Neural cell (in vitro differentiated cells): ENCODE results near the gene TTLL4. TPM values are rescaled to one million over a fixed set of nuclear protein-coding genes. Genes with fewer than 3 reads are reported as not detected.

Experiments used
- H2AFZ ChIP-seq: fragments of 200-600, 300-800 bp; sonication (generic), shearing (Covaris generic); 2 replicates; pipeline ENCODE4 v1.6.0; 2014; ENCODE audit warnings: low read depth, mild to moderate bottlenecking, antibody characterized with exemption, low read length, moderate library complexity
- H3F3A ChIP-seq: fragments of 200-600 bp; shearing (Covaris generic); 2 replicates; pipeline ENCODE4 v1.6.1; 2016; ENCODE audit warnings: mild to moderate bottlenecking, moderate library complexity, mixed read lengths, antibody characterized with exemption, low read length; ENCODE audit not compliant: insufficient read depth, poor library complexity, severe bottlenecking
- H3K27ac ChIP-seq: fragments of 200-600, 300-800 bp; sonication (generic), shearing (Covaris generic); 2 replicates; pipeline ENCODE4 v1.5.1; 2014; ENCODE audit warnings: mild to moderate bottlenecking, low read length, moderate library complexity
- H3K27me3 ChIP-seq: fragments of 300-800, 200-600 bp; sonication (generic), shearing (Covaris generic); 2 replicates; pipeline ENCODE4 v1.6.0; 2014; ENCODE audit warnings: mild to moderate bottlenecking, low read depth, low read length, moderate library complexity; ENCODE audit not compliant: insufficient read depth
- H3K36me3 ChIP-seq: fragments of 300-800, 200-600 bp; sonication (generic), shearing (Covaris generic); 2 replicates; pipeline ENCODE4 v1.5.1; 2014; ENCODE audit warnings: mild to moderate bottlenecking, antibody characterized with exemption, low read length, moderate library complexity; ENCODE audit not compliant: insufficient read depth
- H3K4me2 ChIP-seq: fragments of 300-800, 200-600 bp; sonication (generic), shearing (Covaris generic); 2 replicates; pipeline ENCODE4 v1.6.0; 2014; ENCODE audit warnings: mild to moderate bottlenecking, low read length
- H3K4me3 ChIP-seq: fragments of 300-800, 200-600 bp; sonication (generic), shearing (Covaris generic); 2 replicates; pipeline ENCODE4 v1.5.1; 2014; ENCODE audit warnings: mild to moderate bottlenecking, low read length, moderate library complexity
- H3K79me2 ChIP-seq: fragments of 200-600 bp; shearing (Covaris generic); replicated peaks from 2 replicates; pipeline ENCODE4 v1.6.0; 2014; ENCODE audit warnings: mild to moderate bottlenecking, low read length, moderate library complexity; ENCODE audit not compliant: insufficient read depth
- H3K9ac ChIP-seq: fragments of 300-800, 200-600 bp; sonication (generic), shearing (Covaris generic); 2 replicates; pipeline ENCODE4 v1.6.1; 2016; ENCODE audit warnings: mild to moderate bottlenecking, low read length, mixed read lengths
- H3K9me2 ChIP-seq: fragments of 200-600 bp; shearing (Covaris generic); 2 replicates; pipeline ENCODE4 v1.6.1; 2016; ENCODE audit warnings: mild to moderate bottlenecking, low read length, mixed read lengths; ENCODE audit not compliant: insufficient read depth
- H3K9me3 ChIP-seq: fragments of 200-600, 300-800 bp; sonication (generic), shearing (Covaris generic); 2 replicates; pipeline ENCODE4 v1.6.1; 2016; ENCODE audit warnings: mild to moderate bottlenecking, mixed run types, low read length, moderate library complexity, mixed read lengths
- H4K20me1 ChIP-seq: fragments of 200-600 bp; shearing (Covaris generic); 2 replicates; pipeline ENCODE4 v1.6.1; 2016; ENCODE audit warnings: mild to moderate bottlenecking, mixed run types; ENCODE audit not compliant: insufficient read depth
- CTCF ChIP-seq: fragments of 450-650 bp; IDR thresholded peaks from 2 replicates; pipeline ENCODE4 v1.5.1; 2014; ENCODE audit warnings: antibody characterized with exemption, mild to moderate bottlenecking, moderate library complexity; ENCODE audit not compliant: poor library complexity, severe bottlenecking
- EP300 ChIP-seq: fragments of 450-650 bp; conservative IDR thresholded peaks from 2 replicates; pipeline ENCODE4 v1.6.1; 2014; ENCODE audit warnings: antibody characterized with exemption, mild to moderate bottlenecking, moderate library complexity; ENCODE audit not compliant: poor library complexity, severe bottlenecking
- EZH2 ChIP-seq: fragments of 200-600, 300-800 bp; shearing (Covaris generic), sonication (generic); IDR thresholded peaks from 2 replicates; pipeline ENCODE4 v1.6.1; 2014; ENCODE audit warnings: antibody characterized with exemption, low read length, borderline replicate concordance, mild to moderate bottlenecking; ENCODE audit not compliant: insufficient read depth, poor library complexity, severe bottlenecking
- MXI1 ChIP-seq: fragments of 450-650 bp; conservative IDR thresholded peaks from 2 replicates; pipeline ENCODE4 v1.6.1; 2014; ENCODE audit warnings: antibody characterized with exemption, mild to moderate bottlenecking; ENCODE audit not compliant: poor library complexity, severe bottlenecking
- POLR2AphosphoS5 ChIP-seq: IDR thresholded peaks from 2 replicates; pipeline ENCODE4 v1.6.1; 2012
- RAD21 ChIP-seq: fragments of 450-650 bp; conservative IDR thresholded peaks from 2 replicates; pipeline ENCODE4 v1.6.1; 2014; ENCODE audit warnings: antibody characterized with exemption, mild to moderate bottlenecking, moderate library complexity
- REST ChIP-seq: IDR thresholded peaks from 2 replicates; pipeline ENCODE4 v1.6.1; 2012; ENCODE audit warnings: borderline replicate concordance
- SMC3 ChIP-seq: fragments of 450-650 bp; conservative IDR thresholded peaks from 2 replicates; pipeline ENCODE4 v1.6.1; 2014; ENCODE audit warnings: antibody characterized with exemption, mild to moderate bottlenecking, moderate library complexity; ENCODE audit not compliant: poor library complexity
- TAF1 ChIP-seq: IDR thresholded peaks from 2 replicates; pipeline ENCODE4 v1.6.1; 2012; ENCODE audit warnings: low read depth
- polyA plus RNA-seq: library from polyadenylated mRNA; depleted of rRNA; stranded (reverse); fragments of >200 nt; gene quantifications from 2 replicates; pipeline ENCODE4 v1.2.3, GENCODE V29; 2014

The TTLL4 gene
- polyA plus RNA-seq, 1 donor from 2014 or later = 5.3 TPM

GRCh38 chr2:218745160-218745558 lies 34.5 kb downstream of the TTLL4 start:
- Histone ChIP-seq H3K4me3 (no peak overlapping the region), H3K9me2 (no peaks in the 10 kb centered on the region), H3K36me3 (peaks cover 6% of the 10 kb centered on the region), H3K79me2 (no peaks in the 10 kb centered on the region), H3K4me2 (no peak overlapping the region), H3K9ac (no peak overlapping the region), H3K9me3 (no peaks in the 10 kb centered on the region), H3K27me3 (no peaks in the 10 kb centered on the region), H4K20me1 (no peaks in the 10 kb centered on the region), H3F3A (no peaks in the 10 kb centered on the region), H2AFZ (no peak overlapping the region), H3K27ac (no peak overlapping the region)
- no peak for TF ChIP-seq EP300
- no peak for TF ChIP-seq TAF1
- TF ChIP-seq SMC3 = no peak
- no peak for TF ChIP-seq REST
- no peak for TF ChIP-seq MXI1

GRCh38 chr2:218745559-218746469 lies 35.2 kb downstream of the TTLL4 start:
- H3K9me2 ChIP-seq = no peaks in the 10 kb centered on the region
- no peak overlapping the region for H3K27ac ChIP-seq
- no peaks in the 10 kb centered on the region for H4K20me1 ChIP-seq
- H3K36me3 ChIP-seq = peaks cover 3% of the 10 kb centered on the region
- H3K4me3 ChIP-seq = no peak overlapping the region
- H3K27me3 ChIP-seq = no peaks in the 10 kb centered on the region
- no peak overlapping the region for H3K9ac ChIP-seq
- H3K79me2 ChIP-seq = no peaks in the 10 kb centered on the region
- TF ChIP-seq RAD21 (no peak), TAF1 (no peak), SMC3 (no peak), EP300 (no peak), POLR2AphosphoS5 (no peak), MXI1 (no peak), CTCF (no peak), EZH2 (no peak), REST (no peak)
- no peaks in the 10 kb centered on the region for H3K9me3 ChIP-seq
- H3F3A ChIP-seq = no peaks in the 10 kb centered on the region
- H3K4me2 ChIP-seq = no peak overlapping the region
- H2AFZ ChIP-seq = no peak overlapping the region
